Measurements from ENCODE around the gene ACKR4.
"Not testable (repeated sequence)": the region's sequence is repeated elsewhere in the genome, so short reads cannot be mapped to it uniquely, and the experiment has no call there.

Gene ACKR4

DNA sequence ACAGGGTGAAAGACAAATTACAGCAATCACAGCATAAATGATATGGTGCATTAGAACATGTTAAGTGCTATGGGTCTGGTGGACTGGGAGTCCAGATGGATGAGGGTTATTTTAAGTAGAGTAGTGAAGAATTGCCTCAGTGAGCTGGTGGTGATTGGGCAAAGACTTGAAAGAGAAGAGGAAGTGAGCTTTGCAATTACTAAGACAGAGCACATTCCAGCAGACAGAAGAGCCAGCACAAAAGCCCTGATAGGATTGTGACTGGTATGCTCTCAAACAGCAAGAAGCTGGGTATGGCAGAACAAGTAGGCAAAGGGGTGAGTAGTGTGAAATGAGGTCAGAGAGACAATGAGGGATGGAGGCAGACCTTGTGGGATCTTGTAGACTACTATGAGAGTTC, 2.1 kb upstream of the ACKR4 start:
- DNase-seq: no peak

DNA sequence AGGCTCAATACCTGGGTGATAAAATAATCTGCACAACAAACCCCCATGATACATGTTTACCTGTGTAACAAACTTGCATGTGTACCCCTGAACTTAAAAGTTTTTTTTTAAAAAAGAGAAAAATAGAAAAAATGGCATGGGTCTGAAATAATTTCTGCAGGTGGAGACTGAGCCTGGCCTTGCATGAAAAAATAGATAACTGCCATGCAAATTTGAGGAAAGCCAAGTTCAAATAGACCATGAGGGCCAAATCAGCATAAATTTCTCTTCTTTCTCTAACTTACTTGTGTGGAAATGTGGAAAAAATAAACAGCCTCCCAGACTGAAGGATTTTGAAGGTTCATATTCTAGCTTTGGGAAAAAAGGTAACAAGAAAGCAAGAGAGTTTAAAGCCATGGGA, 744 bp upstream of the ACKR4 start:
- no peak for DNase-seq

DNA sequence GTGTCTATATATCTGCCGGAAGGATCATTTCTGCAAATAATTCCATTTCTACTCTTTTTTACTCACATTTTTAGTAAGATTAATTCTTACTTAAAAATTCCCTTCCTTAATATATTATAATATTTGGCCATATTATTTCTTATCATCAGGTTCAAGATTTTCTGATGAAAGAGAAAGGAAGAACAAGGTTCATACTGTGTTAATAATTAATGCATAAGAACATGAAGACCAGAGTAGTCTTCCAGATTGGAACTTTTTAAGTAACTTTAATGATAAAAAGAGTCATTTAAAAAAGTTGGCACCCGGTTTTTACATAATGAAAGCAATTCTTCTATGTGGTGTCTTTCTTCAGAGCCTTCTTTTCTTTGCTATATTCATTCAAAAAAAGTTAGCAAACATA, 590 bp downstream of the ACKR4 start:
- no peak for DNase-seq

DNA sequence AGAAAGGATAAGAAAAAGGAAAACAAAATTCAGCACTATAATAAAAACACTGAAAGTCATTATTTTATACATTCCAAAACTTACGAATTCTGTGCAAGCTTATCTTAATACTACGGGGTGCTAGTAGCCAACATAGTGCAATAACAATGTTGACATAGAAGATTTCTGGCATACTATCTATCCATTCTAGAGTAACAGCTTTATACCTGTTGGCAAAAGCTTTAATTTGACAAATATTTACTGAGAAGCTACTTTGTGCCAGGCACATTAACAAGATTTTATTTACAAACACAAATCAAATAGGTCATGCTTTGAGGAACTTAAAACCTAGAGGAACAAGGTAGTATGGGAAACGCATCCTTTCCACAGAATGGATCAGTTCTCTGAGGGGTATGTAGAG, 1.1 kb downstream of the ACKR4 start:
- DNase-seq: no peak

DNA sequence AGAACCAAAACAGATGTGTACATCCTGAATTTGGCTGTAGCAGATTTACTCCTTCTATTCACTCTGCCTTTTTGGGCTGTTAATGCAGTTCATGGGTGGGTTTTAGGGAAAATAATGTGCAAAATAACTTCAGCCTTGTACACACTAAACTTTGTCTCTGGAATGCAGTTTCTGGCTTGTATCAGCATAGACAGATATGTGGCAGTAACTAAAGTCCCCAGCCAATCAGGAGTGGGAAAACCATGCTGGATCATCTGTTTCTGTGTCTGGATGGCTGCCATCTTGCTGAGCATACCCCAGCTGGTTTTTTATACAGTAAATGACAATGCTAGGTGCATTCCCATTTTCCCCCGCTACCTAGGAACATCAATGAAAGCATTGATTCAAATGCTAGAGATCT, 3.5 kb downstream of the ACKR4 start:
- not testable (repeated sequence) for DNase-seq

DNA sequence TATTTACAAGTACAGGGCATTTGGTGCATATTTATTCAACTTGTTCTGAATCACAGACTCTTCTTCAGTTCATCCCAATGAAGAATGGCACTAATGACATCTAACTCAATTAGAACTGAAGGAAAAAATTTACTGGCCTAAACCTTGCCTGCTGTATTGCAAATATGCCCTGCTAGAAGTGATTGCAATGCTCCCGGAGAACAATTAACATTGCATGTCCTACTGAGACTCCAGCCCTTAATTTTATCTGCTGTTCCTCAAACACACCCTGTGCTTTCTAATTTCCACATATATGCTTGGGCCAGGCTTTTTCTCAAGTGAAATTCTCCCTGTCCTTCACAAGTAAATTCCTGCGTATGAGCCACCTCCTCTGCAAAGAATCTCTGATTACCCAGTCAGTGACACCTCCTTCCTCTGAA, 8.3 kb downstream of the ACKR4 start:
- DNase-seq: no peak

DNA sequence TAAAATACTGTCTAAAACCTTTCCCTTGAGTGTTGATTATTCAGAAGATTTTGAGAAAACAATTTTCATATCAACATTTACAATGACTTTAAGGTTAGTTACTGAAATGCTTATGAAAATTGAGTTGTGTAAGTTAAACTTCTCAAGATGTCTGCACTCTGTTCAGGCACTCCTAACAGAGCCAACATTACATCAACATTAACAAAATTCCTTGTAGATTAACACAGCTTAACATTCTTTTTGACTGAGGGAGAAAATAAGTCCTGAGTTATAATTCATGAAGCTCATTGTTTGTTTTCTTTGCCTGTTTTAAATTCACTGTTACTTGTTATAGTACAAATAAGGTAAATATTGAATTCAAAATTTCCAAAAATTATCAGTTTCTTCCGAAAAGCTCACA, 9.0 kb downstream of the ACKR4 start:
- no peak for DNase-seq

DNA sequence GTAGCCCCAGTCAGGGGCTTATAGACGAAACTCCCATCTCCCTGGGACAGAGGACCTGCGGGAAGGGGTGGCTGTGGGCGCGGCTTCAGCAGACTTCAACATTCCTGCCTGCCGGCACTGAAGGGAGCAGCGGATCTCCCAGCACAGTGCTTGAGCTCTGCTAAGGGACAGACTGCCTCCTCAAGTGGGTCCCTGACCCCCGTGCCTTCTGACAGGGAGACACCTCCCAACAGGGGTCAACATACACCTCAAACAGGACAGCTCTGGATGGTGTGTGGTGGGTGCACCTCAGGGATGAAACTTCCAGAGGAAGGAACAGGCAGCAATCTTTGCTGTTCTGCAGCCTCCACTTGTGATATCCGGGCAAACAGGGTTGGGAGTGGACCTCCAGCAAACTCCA, 9.6 kb downstream of the ACKR4 start:
- DNase-seq: not testable (repeated sequence)

DNA sequence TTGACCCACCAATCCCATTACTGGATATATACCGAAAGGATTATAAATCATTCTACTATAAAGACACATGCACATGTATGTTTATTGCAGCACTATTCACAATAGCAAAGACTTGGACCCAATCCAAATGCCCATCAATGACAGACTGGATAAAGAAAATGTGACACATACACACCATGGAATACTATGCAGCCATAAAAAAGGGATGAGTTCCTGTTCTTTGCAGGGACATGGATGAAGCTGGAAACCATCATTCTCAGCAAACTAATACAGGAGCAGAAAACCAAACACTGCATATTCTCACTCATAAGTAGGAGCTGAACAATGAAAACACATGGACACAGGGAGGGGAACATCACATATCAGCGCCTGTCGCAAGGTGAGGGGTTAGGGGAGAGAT, 18.2 kb downstream of the ACKR4 start:
- DNase-seq: not testable (repeated sequence)

DNA sequence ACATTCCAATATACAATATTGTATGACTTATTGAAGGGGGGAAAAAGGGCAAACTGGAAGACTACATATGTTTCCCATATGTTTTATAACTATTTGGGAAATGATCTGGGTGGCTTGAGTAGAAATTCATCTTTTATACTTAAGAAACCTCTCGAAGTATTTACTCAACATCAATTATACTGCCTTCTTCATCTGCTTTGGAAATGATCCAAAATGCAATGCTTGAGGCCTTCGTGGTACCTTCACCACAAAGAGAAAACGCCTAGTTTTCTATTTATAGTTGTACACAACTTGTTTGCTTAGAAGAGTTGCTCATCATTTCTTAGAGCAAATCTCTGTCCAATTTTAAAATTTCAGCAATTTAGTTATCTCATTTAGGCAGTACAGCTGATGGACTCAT, 18.8 kb downstream of the ACKR4 start:
- DNase-seq: no peak

DNA sequence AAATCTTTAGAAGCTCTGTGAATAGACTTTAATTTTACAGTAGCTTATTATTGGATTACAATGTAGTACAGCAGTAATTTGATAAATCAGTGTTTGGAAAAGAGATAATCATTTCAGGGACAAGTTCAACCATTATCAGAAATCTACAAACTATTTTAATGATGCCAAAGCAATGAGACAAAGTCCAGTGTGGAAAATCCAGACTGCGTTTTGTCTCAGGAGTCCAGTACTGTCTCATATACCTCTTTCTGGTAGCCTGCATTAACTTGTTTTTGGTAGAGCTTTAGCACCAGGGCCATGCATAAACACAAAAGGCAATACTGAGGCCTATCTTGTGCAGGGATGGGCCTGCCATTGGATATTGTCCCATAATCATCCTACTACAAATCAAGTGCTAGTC, 19.7 kb downstream of the ACKR4 start:
- no peak for DNase-seq

DNA sequence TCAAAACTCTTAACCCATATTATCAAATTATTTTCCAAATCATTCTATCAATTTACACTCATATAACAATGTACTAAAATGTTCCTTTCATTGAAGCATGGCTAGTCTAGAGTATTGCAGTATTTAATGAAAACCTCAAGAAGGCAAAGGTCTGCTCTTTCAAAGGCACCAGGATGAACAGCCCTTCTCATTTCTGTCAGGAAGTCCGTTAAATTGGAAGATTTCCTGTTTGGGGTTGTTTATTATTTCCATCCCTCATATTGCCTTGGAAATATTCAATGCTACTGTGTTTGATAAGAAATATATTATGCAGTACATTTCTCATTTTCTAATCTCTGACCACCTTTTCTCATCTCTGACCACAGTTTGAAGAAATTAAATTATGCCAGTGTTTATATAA, 25.1 kb downstream of the ACKR4 start:
- DNase-seq: no peak

DNA sequence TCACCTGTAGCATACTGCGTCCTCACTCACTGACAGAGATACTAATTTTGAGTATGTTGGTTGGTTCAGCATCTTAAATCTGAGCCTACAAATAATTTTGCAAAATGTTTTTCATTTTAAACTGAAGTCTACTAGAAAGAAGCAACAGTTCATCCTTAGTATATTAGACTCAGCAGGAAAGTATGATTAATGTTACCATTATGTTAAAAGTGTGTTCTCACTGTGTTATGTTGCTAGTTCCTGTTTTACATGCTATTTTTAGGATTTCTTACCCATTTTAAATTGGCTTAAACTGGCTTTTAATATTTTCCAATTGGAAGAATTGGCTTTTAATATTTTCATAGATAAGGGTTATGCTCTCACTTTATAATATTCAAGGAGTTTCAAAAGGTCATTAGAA, 25.7 kb downstream of the ACKR4 start:
- no peak for DNase-seq

DNA sequence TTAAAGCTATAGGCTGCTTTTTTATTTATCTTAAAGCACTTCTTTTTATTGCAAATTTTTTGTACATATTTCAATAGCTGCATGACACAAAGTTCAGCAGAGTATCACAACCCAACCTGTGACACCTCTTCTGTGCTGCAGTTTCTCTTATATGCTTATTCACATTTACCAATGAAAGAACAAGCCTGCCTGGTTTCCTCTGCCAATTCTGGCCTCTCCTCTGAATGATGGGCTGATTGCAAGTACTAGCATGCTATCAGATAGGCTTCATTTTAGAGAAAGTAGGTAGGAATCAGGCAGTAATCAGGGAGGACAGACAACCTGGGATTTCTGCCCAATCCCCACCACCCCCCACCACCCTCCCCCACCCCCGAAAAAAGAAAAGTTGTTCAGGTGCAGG, 26.6 kb downstream of the ACKR4 start:
- DNase-seq: no peak

DNA sequence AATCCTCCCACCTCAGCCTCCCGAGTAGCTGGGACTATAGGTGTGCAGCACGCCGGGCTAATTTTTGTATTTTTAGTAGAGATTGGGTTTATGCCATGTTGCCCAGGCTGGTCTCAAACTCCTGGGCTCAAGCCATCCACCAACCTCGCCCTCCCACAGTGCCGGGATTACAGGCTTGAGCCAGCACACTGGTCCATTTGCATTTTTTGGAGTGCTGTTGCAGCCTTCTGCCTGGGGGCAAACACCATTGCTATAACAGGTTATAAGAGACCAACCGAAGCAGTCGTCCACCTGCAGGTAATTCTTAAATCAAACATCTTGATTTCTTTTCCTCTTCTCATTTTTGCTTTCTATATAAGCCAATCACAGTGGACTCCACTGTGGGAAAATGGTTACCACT, 27.7 kb downstream of the ACKR4 start:
- no peak for DNase-seq

DNA sequence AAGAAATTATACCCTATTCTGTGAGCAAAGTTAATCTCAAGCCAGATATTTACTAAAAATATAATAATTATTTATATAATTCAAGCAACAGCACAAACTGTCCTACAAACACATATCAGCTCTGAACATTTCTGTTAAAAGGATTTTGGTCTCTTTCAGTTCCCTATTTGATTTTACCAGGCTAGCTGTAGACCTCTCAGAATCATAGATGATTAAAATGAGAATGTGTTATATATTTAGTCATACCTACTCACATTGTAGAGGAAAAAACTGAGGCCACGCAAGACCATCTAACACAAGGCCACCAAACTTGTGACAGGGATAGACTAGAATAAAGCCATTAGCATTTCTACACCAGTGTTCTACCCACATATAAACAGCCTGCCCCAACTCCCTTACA, 28.5 kb downstream of the ACKR4 start:
- no peak for DNase-seq

DNA sequence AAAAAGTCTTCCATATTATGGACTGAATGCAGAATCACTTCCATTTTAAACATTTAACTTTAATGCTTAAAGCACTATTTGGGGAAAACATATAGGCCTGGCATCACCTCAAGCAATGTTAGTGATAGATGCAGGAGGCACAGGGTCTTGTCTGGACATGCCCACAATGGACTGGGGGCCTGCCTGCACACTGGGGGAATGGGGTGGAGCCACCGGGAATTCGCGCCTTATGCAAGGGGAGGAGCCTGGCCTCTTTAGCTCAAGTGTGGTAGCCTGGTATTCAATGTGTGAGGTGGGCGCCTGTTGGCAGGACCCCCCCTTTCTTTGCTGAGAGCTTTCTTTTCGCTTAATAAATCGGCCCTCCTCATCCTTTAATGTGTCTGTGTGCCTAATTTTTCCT, 29.9 kb downstream of the ACKR4 start:
- DNase-seq: no peak

DNA sequence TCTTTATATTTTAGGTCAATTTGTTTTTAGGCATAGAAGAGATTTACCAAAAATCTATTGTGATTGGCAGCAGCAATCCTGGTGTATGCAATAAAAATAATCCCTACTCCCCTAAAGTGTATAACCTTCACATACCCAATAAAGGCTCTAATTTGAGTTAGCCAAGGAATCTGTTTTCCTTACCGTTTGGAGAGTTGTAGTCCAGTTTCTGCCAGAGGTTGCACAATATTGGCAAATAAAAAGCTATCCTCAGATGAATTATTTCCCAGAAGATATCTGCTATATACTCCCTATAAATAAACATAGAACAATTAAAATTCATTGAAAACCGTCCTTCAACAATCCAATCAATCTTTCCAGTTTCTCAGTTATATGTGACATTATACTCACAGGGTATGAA, 31.1 kb downstream of the ACKR4 start:
- DNase-seq: no peak

DNA sequence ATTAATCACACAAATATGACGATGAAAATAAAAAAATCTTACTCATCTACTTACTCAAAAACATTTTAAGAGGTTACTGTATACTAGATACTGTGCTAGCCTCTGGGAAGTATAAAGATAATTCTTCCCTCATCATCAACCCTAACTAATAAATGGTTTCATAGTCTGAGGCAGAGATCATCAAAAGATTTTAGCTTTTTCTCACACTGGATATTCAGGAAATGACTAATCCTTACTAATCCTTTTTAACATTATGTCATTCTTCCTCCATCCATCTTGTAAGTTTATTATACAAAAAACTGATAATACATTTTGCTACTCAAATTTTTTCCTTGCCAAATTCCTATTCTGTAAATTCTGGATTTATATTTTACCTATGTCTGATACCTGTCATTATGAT, 32.9 kb downstream of the ACKR4 start:
- no peak for DNase-seq

DNA sequence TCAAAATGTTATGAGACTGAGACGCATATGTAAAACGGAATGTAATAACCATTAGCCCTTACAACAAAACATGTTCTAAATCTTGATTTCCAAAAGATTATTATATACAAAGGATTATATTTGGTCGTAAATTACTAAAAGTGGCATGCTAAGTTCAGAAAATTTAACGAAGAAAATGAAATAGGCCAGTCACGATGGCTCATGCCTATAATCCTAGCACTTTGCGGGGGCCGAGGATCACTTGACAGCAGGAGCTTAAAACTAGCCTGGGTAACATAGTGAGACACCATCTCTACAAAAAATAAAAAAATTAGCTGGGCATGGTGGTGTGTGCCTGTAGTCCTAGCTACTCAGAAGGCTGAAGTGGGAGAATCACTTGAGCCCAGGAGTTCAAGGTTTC, 33.5 kb downstream of the ACKR4 start:
- DNase-seq: no peak

DNA sequence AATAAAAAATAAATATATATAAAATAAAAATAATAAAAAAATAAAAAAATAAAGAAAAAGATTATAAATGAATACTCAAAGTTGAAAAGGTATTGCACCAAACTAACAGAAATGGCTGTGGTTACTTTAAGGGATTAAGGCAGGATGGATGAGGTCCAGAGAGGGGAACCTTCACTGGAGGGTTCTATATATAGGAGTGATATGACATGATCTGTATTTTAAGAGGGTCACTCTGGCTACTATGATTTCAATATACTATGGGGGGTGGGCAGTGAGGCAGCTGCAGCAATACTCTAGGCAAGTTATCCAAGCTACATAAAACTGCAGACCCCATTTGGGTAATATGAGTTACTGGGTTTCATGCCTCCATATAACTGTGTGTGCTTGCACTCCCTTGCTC, 38.0 kb downstream of the ACKR4 start:
- no peak for DNase-seq

DNA sequence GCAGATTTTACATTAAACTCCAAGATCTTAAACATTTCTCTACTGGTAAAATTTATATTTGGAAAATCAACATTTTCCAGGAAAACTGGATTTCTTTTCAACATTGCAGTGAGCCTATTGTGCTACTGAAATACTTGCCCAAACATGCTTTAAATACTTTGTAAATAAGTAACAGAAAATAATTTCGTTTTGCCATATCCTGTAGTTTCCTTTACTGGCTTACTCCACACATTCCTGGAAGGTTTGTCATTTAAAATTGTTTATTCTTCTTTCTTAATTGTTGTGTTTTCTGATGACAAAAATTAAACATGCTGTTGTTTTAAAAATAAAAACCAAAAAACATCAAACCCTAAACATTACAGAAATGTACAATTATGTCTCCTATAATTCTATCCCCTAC, 40.5 kb downstream of the ACKR4 start:
- no peak for DNase-seq

DNA sequence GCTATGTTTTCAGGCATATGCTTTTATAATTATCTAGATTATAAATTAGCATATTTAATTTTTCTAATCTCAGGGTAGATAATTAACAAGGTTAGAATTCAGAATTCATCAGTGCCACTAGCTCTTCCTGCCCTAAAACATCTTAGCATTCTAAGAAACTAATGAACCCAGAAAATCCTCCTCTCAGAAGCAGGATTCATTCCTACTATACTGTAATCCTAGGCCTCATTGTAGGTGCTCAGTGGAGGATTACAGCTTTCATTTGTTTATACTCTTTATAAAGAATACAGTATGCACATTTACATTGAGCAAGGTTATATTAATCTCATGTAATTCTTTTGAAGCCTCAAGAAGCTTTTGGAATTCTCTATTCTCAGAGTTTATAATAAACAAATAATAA, 41.6 kb downstream of the ACKR4 start:
- DNase-seq: no peak

DNA sequence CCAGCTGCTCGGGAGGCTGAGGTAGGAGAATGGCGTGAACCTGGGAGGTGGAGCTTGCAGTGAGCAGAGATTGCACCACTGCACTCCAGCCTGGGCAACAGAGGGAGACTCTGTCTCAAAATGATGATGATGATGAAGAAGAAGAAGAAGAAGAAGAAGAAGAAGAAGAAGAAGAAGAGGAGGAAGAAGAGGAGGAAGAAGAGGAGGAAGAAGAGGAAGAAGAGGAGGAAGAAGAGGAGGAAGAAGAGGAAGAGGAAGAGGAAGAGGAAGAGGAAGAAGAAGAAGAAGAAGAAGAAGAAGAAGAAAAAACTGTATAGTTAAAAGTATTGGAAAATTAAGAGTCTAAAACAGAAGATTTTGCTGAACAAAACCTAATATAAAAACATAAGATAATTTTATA, 44.4 kb downstream of the ACKR4 start:
- DNase-seq: not testable (repeated sequence)

DNA sequence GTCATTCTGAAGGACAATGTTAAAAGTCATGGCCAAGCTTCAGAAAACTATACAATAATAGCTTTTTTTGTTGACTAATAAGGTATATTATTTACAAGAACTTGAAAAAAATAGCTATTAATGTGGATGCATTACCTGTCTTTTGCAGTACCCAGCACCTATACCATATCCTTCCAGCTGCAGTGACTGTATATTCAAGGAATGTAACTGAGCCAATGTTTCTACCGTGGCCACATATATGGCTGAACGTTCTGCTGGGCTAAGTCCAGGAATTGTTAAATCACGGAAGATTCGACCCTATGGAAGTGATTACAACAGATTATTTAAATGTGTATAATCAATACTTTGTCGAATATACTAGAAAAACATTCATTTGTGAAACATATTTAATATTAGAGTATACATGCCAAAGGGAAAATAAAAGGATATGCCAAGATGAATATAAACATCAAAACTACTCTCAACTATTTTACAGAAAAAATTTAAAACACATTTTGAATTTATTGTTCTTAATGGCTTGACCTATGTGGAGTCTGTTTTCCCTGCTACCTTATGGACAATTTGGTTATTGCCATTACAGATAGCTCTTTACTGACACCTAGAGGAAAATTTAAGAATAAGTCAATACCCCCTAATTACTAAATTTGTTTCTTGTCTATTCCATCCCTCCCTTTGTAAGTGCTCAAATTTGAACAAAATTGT, 44.9 kb downstream of the ACKR4 start:
- no peak for DNase-seq

DNA sequence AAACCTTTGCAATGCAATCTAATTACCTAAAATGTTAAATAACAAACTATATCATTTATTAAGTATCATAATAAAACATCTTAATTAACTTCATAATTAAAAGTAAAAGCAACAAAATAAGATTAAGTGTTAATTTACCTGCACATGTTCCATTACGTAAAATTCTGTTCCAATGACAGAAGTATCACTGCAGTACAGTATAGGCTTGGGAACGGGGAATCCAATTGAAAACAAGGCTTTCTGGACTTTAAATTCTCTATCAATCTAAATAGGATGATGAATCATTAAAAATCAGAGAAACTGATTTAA, 45.4 kb downstream of the ACKR4 start:
- no peak for DNase-seq
